Esophagus squamous epithelium (tissue), 5 donors: Measurements from ENCODE around the gene ARHGAP4. TPM values are rescaled to one million over a fixed set of nuclear protein-coding genes. Genes with fewer than 3 reads are reported as not detected.
A peak's percentile ranks its signal among the peaks of the same experiment; 100 is the strongest.

Source experiments
- DNase-seq: peaks from one replicate; lab custom pipeline; 2025; lab: John Stamatoyannopoulos, UW
- H3K27ac ChIP-seq, 4 donors: fragments of 200-600 bp; sonication (generic); one replicate each; pipeline ENCODE4 v1.5.1; 2016 to 2019; ENCODE audit warnings: mild to moderate bottlenecking in 1 of 4
- H3K27me3 ChIP-seq, 4 donors: fragments of 200-600 bp; sonication (generic); 1 replicate in 3 of 4; 2 replicates in 1 of 4; pipeline versions ENCODE4 v1.5.1 to v1.6.0; 2017 to 2021; ENCODE audit warnings: antibody characterized with exemption in 1 of 4
- H3K36me3 ChIP-seq, 3 donors: fragments of 200-600 bp; sonication (generic); one replicate each; pipeline ENCODE4 v1.5.1; 2016 to 2019
- H3K4me1 ChIP-seq, 3 donors: fragments of 200-600 bp; sonication (generic); one replicate each; pipeline ENCODE4 v1.5.1; 2017 to 2019
- H3K4me3 ChIP-seq, 4 donors: fragments of 200-600 bp; sonication (generic); 1 replicate in 3 of 4; 2 replicates in 1 of 4; pipeline ENCODE4 v1.5.1; 2016 to 2019; ENCODE audit warnings: mild to moderate bottlenecking in 2 of 4, moderate library complexity in 1 of 4
- H3K9me3 ChIP-seq, 3 donors: fragments of 200-600 bp; sonication (generic); one replicate each; pipeline ENCODE4 v1.5.1; 2016 to 2019
- CTCF ChIP-seq, 6 experiments: fragments of 450-650 bp in 4 of 6; fragments of 200-600 bp in 2 of 6; sonication (generic) in 2 of 6; IDR thresholded peaks; one replicate each; pipeline ENCODE4 v1.5.1; 2016 to 2019; ENCODE audit warnings: antibody characterized with exemption in 6 of 6, mild to moderate bottlenecking in 4 of 6, moderate library complexity in 4 of 6
- POLR2A ChIP-seq, 4 donors: fragments of 450-650 bp; IDR thresholded peaks; one replicate each; pipeline ENCODE4 v1.6.1; 2017; ENCODE audit warnings: antibody characterized with exemption in 4 of 4, mild to moderate bottlenecking in 4 of 4, moderate library complexity in 3 of 4
- WGBS, 2 donors: methylation state at CpG; one replicate each; pipeline ENCODE4 v1.1.5; 2018; 5-methylcytosine and 5-hydroxymethylcytosine counted together
- intact Hi-C: fragments of 100-400 bp; cut with DNase I; formaldehyde crosslinking; loops from one replicate; pipeline ENCODE4 v1.15.0; 2022
- total RNA-seq, 4 donors: library from RNA; depleted of rRNA; stranded (reverse); fragments of >200 nt; gene quantifications; one replicate each; pipeline ENCODE4 v1.1.0, GENCODE V29; 2016
- donor health status: DM: yes; HTN: yes; CAD: no.

The ARHGAP4 gene
- total RNA-seq, 4 donors from 2014 or later = 3.9 to 18.3 (median 7.6) TPM

GRCh38 chrX:153884590-153884989, 41.5 kb downstream of the ARHGAP4 start:
- TF ChIP-seq CTCF (IDR thresholded peaks at IDR 0.05) = peak in 1 of 6 experiments; percentile 3
- no peak for TF ChIP-seq POLR2A (IDR thresholded peaks at IDR 0.05)
- H3K4me3 ChIP-seq = peak overlapping the region in 2 of 4 donors; percentile 30 to 56

GRCh38 chrX:153884136-153884535, 41.9 kb downstream of the ARHGAP4 start:
- H3K4me3 ChIP-seq = no peak overlapping the region
- no peak overlapping the region for H3K27ac ChIP-seq
- H3K9me3 ChIP-seq = no peaks in the 10 kb centered on the region
- H3K36me3 ChIP-seq = no peaks in the 10 kb centered on the region
- peaks cover 0 to 92% (median 32%) of the 10 kb centered on the region in 4 donors for H3K27me3 ChIP-seq
- no peak for DNase-seq
- 60% methylated on average over 11 of the region's 13 CpGs; no CpG with 5 or more reads in 1 of the 2 donors for WGBS, 2 donors
- TF ChIP-seq POLR2A (IDR thresholded peaks at IDR 0.05) (no peak), CTCF (IDR thresholded peaks at IDR 0.05) (no peak)
- H3K4me1 ChIP-seq = peaks cover 0 to 14% (median 6%) of the 10 kb centered on the region in 3 donors
- intact Hi-C loops = no loop called here

More at GRCh38 chrX:153884590-153884989, 41.5 kb downstream of the ARHGAP4 start:
- 17 to 51% methylated on average over 3 to 4 of the region's 6 CpGs for WGBS, 2 donors
- H3K27ac ChIP-seq = no peak overlapping the region
- H3K9me3 ChIP-seq = no peaks in the 10 kb centered on the region
- DNase-seq = no peak
- peaks cover 0 to 14% (median 6%) of the 10 kb centered on the region in 3 donors for H3K4me1 ChIP-seq
- H3K27me3 ChIP-seq = peaks cover 0 to 87% (median 30%) of the 10 kb centered on the region in 4 donors
- intact Hi-C loops = no loop called here
- H3K36me3 ChIP-seq = no peaks in the 10 kb centered on the region

- H3K4me3 ChIP-seq = no peak overlapping the region
- no peak for DNase-seq
- no peaks in the 10 kb centered on the region for H3K36me3 ChIP-seq
- no peak overlapping the region for H3K27ac ChIP-seq
- intact Hi-C loops = no loop called here
- H3K4me1 ChIP-seq = peaks cover 0 to 14% (median 6%) of the 10 kb centered on the region in 3 donors
- WGBS, 2 donors = 21 to 52% methylated on average over 3 to 8 of the region's 13 CpGs
- no peak for TF ChIP-seq CTCF (IDR thresholded peaks at IDR 0.05)
- no peak for TF ChIP-seq POLR2A (IDR thresholded peaks at IDR 0.05)
- H3K27me3 ChIP-seq = peaks cover 0 to 98% (median 32%) of the 10 kb centered on the region in 4 donors
- no peaks in the 10 kb centered on the region for H3K9me3 ChIP-seq
Measured at GRCh38 chrX:153883163-153883843, 42.8 kb downstream of the ARHGAP4 start.

- Histone ChIP-seq H3K4me3 (no peak overlapping the region), H3K27me3 (peaks cover 0 to 100% (median 32%) of the 10 kb centered on the region in 4 donors), H3K4me1 (peaks cover 0 to 14% (median 6%) of the 10 kb centered on the region in 3 donors), H3K27ac (no peak overlapping the region), H3K36me3 (no peaks in the 10 kb centered on the region), H3K9me3 (no peaks in the 10 kb centered on the region)
- intact Hi-C loops = no loop called here
- TF ChIP-seq POLR2A (IDR thresholded peaks at IDR 0.05) (no peak), CTCF (IDR thresholded peaks at IDR 0.05) (no peak)
- WGBS, 2 donors = 70% methylated on average over 4 of the region's 7 CpGs; no CpG with 5 or more reads in 1 of the 2 donors
- DNase-seq = no peak
Measured at GRCh38 chrX:153882557-153882956, 43.5 kb downstream of the ARHGAP4 start.

- intact Hi-C loops = no loop called here
- WGBS, 2 donors = 33% methylated on average over 1 of the region's 8 CpGs; no CpG with 5 or more reads in 1 of the 2 donors
- no peak overlapping the region for H3K27ac ChIP-seq
Measured at GRCh38 chrX:153882086-153882498, 44.0 kb downstream of the ARHGAP4 start.

More at GRCh38 chrX:153882086-153882498, 44.0 kb downstream of the ARHGAP4 start:
- Histone ChIP-seq H3K4me3 (no peak overlapping the region), H3K9me3 (no peaks in the 10 kb centered on the region), H3K4me1 (peaks cover 0 to 14% (median 6%) of the 10 kb centered on the region in 3 donors), H3K36me3 (no peaks in the 10 kb centered on the region), H3K27me3 (peaks cover 0 to 97% (median 31%) of the 10 kb centered on the region in 4 donors)
- DNase-seq = no peak
- TF ChIP-seq CTCF (IDR thresholded peaks at IDR 0.05) (no peak), POLR2A (IDR thresholded peaks at IDR 0.05) (no peak)
